DND-41 (cell line): ENCODE measurements around the gene TMPRSS4.

ENCODE experiments used
- ATAC-seq: fragments of 200-7000 bp; cut with Tn5 transposase; 3 replicates; pipeline ENCODE4 v1.9.1; 2021; ENCODE audit warnings: low read depth; ENCODE audit not compliant: insufficient read depth
- DNase-seq: peaks from one replicate; pipeline ENCODE4 v3.0.0-alpha.2; 2020
- H2AFZ ChIP-seq: 2 replicates; pipeline ENCODE4 v1.6.0; 2012; ENCODE audit warnings: low read depth, low read length
- H3K27ac ChIP-seq: 2 replicates; pipeline ENCODE4 v1.5.1; 2012; ENCODE audit warnings: low read length, inconsistent platforms
- H3K27me3 ChIP-seq: fragments of 200-600 bp; sonication (generic); 2 replicates; pipeline ENCODE4 v1.6.0; 2012; ENCODE audit warnings: low read length, mild to moderate bottlenecking, inconsistent platforms; ENCODE audit not compliant: insufficient read depth, poor library complexity
- H3K36me3 ChIP-seq: 2 replicates; pipeline ENCODE4 v1.5.1; 2012; ENCODE audit warnings: low read length, inconsistent platforms; ENCODE audit not compliant: insufficient read depth
- H3K4me1 ChIP-seq: 2 replicates; pipeline ENCODE4 v1.5.1; 2012; ENCODE audit warnings: mild to moderate bottlenecking, low read length; ENCODE audit not compliant: insufficient read depth
- H3K4me2 ChIP-seq: 2 replicates; pipeline ENCODE4 v1.6.0; 2012; ENCODE audit warnings: mild to moderate bottlenecking, moderate library complexity, low read length, inconsistent platforms; ENCODE audit not compliant: insufficient read depth
- H3K4me3 ChIP-seq, 2 experiments: fragments of 200-600 bp in 1 of 2; shearing (Covaris generic) in 1 of 2; 2 replicates each; pipeline ENCODE4 v1.5.1; 2012 to 2016; ENCODE audit warnings: inconsistent platforms in 2 of 2, low read length in 2 of 2, mild to moderate bottlenecking in 2 of 2, low read depth in 1 of 2, moderate library complexity in 1 of 2
- H3K79me2 ChIP-seq: 2 replicates; pipeline ENCODE4 v1.6.0; 2012; ENCODE audit warnings: low read length, inconsistent platforms; ENCODE audit not compliant: insufficient read depth
- H3K9ac ChIP-seq: 2 replicates; pipeline ENCODE4 v1.6.0; 2012; ENCODE audit warnings: low read depth, mild to moderate bottlenecking, inconsistent platforms, low read length, moderate library complexity
- H3K9me3 ChIP-seq: 2 replicates; pipeline ENCODE4 v1.5.1; 2012; ENCODE audit warnings: low read length, moderate library complexity, mild to moderate bottlenecking, inconsistent platforms; ENCODE audit not compliant: insufficient read depth, severe bottlenecking
- H4K20me1 ChIP-seq: 2 replicates; pipeline ENCODE4 v1.6.0; 2012; ENCODE audit warnings: low read length; ENCODE audit not compliant: insufficient read depth
- CTCF ChIP-seq: IDR thresholded peaks from 2 replicates; pipeline ENCODE4 v1.5.1; 2012; ENCODE audit warnings: borderline replicate concordance, low read length, moderate library complexity, mild to moderate bottlenecking; ENCODE audit not compliant: poor library complexity, severe bottlenecking; ENCODE audit errors: extremely low read depth
- EZH2 ChIP-seq: IDR thresholded peaks from 3 replicates; pipeline ENCODE4 v1.6.1; 2012; ENCODE audit warnings: borderline replicate concordance, low read depth, mild to moderate bottlenecking, moderate library complexity, low read length, inconsistent platforms; ENCODE audit not compliant: severe bottlenecking

TMPRSS4 gene

GRCh38 chr11:118033443-118033842 lies 43.4 kb upstream of the TMPRSS4 start:
- DNase-seq (no peak), ATAC-seq (no peak)
- no peaks in the 10 kb centered on the region for H3K36me3 ChIP-seq
- no peaks in the 10 kb centered on the region for H3K4me1 ChIP-seq
- H3K4me3 ChIP-seq = no peak overlapping the region
- no peak overlapping the region for H3K4me2 ChIP-seq
- H4K20me1 ChIP-seq = no peaks in the 10 kb centered on the region
- H3K9ac ChIP-seq = no peak overlapping the region
- no peak overlapping the region for H2AFZ ChIP-seq
- no peak overlapping the region for H3K27ac ChIP-seq
- no peaks in the 10 kb centered on the region for H3K79me2 ChIP-seq
- TF ChIP-seq CTCF (no peak), EZH2 (no peak)
- H3K27me3 ChIP-seq = no peaks in the 10 kb centered on the region
- H3K9me3 ChIP-seq = no peaks in the 10 kb centered on the region

DNA sequence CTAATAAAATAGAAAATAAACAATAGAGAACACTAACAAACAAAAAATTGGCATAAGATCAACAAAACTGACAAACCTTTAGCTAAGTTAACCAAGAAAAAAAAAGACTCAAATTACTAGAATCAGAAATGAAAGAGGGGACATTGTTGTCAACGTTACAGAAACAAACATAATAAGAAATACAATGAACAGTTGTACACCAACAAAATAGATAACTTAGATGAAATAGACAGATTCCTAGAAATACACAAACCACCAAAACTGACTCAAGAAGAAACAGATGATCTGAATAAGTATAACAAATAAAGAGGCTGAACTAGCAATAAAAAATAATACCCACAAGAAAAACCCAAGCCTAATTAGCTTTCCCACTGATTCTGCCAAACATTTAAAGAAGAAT lies 34.7 kb upstream of the TMPRSS4 start:
- Histone ChIP-seq H3K36me3 (no peaks in the 10 kb centered on the region), H2AFZ (no peak overlapping the region), H3K4me1 (no peaks in the 10 kb centered on the region), H3K9ac (no peak overlapping the region), H3K4me3 (no peak overlapping the region), H3K4me2 (no peak overlapping the region), H3K79me2 (no peaks in the 10 kb centered on the region), H3K27me3 (no peaks in the 10 kb centered on the region), H3K27ac (no peak overlapping the region), H3K9me3 (no peaks in the 10 kb centered on the region), H4K20me1 (no peaks in the 10 kb centered on the region)
- DNase-seq (no peak), ATAC-seq (no peak)
- TF ChIP-seq CTCF (no peak), EZH2 (no peak)

GRCh38 chr11:118042796-118043195 lies 34.1 kb upstream of the TMPRSS4 start:
- H3K4me1 ChIP-seq = no peaks in the 10 kb centered on the region
- H3K27ac ChIP-seq = no peak overlapping the region
- H3K9me3 ChIP-seq = no peaks in the 10 kb centered on the region
- no peaks in the 10 kb centered on the region for H4K20me1 ChIP-seq
- H2AFZ ChIP-seq = no peak overlapping the region
- H3K4me2 ChIP-seq = no peak overlapping the region
- H3K9ac ChIP-seq = no peak overlapping the region
- H3K4me3 ChIP-seq = no peak overlapping the region
- TF ChIP-seq CTCF (no peak), EZH2 (no peak)
- DNase-seq (no peak), ATAC-seq (no peak)
- H3K27me3 ChIP-seq = no peaks in the 10 kb centered on the region
- H3K79me2 ChIP-seq = no peaks in the 10 kb centered on the region
- H3K36me3 ChIP-seq = no peaks in the 10 kb centered on the region

DNA sequence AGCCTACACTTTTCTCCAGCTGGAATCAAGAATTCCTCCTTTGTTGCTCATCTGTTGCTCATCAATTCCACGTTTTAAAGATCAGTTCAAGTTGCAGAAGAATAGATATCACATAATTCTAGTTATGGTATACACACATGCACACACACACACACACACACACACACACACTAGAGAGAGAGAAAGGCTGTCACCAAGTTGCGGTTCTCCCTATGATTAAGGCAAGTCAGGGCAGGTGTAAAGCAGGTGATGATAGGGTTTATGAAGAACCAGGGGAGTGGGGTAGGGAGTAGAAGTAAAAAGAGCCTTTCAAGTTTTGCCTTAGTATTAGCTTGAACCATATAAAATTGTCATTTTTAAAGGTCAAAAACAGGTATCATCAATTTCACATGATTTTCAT lies 31.7 kb upstream of the TMPRSS4 start:
- H3K79me2 ChIP-seq = no peaks in the 10 kb centered on the region
- H2AFZ ChIP-seq = no peak overlapping the region
- H3K27ac ChIP-seq = no peak overlapping the region
- H3K4me3 ChIP-seq = no peak overlapping the region
- no peak overlapping the region for H3K9ac ChIP-seq
- TF ChIP-seq EZH2 (no peak), CTCF (no peak)
- H3K9me3 ChIP-seq = no peaks in the 10 kb centered on the region
- no peaks in the 10 kb centered on the region for H3K27me3 ChIP-seq
- no peaks in the 10 kb centered on the region for H4K20me1 ChIP-seq
- H3K36me3 ChIP-seq = no peaks in the 10 kb centered on the region
- H3K4me2 ChIP-seq = no peak overlapping the region
- ATAC-seq = no peak
- no peaks in the 10 kb centered on the region for H3K4me1 ChIP-seq
- no peak for DNase-seq
